HG03457 (cell line): ENCODE data around the gene SERINC5.

ENCODE experiments used
- ATAC-seq: cut with Tn5 transposase; IDR thresholded peaks from one replicate; pipeline ENCODE4 v1.9.1; 2021; ENCODE audit warnings: moderate number of reproducible peaks; ENCODE audit not compliant: unreplicated experiment

Gene SERINC5

GRCh38 chr5:80072103-80073073 is 183.5 kb downstream of the SERINC5 start:
- no peak for ATAC-seq

DNA sequence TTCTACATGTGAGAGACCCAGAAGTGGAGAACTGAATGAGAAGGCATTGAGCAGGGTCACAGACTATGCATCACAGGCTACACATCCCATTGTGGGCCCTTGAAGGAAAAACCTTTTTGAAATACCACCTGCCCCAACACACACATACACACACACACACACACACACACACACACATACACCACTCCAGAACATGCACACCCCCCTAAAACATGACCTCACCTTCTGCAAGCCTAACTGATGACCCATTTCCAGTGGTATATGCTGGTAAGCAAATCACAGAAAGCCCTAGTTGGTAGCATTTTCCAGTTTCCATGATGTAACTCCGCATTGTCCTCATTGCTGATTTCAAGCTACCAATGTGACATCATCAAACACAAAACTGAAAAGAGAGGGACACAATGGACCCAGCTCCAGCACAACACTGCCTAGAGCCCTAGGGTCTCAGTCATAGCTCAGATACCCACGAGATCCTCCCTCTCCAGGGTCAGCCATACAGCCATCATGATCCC is 184.3 kb downstream of the SERINC5 start:
- no peak for ATAC-seq

GRCh38 chr5:80070338-80071056 is 185.4 kb downstream of the SERINC5 start:
- ATAC-seq = no peak

DNA sequence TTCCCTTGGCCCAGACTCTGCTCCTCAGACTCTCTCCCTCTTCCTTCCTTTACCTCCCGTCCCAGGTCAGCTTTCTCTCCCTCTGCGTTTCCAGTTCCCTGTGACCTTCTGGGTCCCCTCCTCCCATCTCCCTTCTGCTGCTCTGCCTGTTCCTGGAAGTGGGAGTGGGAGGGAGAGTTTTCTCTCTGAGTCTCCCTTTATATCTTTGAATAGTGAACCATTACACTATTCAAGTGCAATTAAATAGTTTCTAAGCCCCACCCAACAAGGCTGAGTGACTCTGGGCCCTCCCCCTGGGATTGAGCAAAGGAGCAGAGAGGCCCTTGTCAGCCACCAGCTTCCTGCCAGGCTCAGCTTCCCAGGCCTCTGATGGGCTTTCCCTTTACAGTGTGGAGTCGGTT is 185.9 kb downstream of the SERINC5 start:
- no peak for ATAC-seq

- ATAC-seq = no peak
These were observed 186.5 kb downstream of the SERINC5 start for GRCh38 chr5:80069251-80069800.

DNA sequence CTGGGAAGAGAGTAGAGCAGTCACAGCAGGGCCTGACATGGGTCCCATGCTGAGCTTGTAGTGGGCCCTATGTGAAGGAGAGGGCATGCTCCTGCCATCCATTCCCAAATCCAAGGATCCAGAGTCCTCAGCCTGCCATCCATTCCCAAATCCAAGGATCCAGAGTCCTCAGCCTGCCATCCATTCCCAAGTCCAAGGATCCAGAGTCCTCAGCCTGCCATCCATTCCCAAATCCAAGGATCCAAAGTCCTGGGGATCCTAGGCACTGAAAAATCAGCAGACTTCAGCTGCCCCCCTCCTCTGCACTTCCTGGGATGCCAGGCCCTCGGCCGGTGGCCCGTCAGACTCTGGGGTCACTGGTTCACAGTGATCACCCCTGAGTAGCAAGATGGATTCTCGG is 187.1 kb downstream of the SERINC5 start:
- ATAC-seq = no peak

DNA sequence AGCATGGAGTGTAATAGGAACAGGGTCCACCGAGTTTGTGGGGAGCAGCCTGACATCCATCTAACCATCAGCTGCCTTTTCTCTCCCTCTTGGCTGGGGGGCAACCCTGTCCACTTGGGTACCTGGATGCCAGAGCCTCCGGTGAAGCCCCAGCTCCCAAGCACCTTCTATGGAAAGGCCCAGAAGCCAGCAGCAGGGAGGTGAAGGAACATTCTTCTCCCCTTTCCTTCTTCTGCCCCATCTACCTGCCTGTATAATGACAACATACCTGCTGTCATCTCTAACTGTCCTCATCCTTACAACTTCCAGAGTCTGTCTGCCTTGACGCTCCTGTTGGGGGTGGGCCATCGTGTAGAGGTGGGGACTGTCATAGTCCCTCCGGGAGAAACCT is 187.6 kb downstream of the SERINC5 start:
- ATAC-seq = no peak

GRCh38 chr5:80067531-80068245 is 188.2 kb downstream of the SERINC5 start:
- ATAC-seq = no peak

GRCh38 chr5:80067016-80067415 is 188.8 kb downstream of the SERINC5 start:
- no peak for ATAC-seq

GRCh38 chr5:80064124-80064523 is 191.7 kb downstream of the SERINC5 start:
- ATAC-seq = no peak
